Vagina (tissue), 2 donors: ENCODE measurements around the gene SLC9A9.

ENCODE experiments used
- CTCF ChIP-seq, 3 experiments: fragments of 450-650 bp in 2 of 3; fragments of 200-600 bp in 1 of 3; sonication (generic) in 1 of 3; IDR thresholded peaks; one replicate each; pipeline ENCODE4 v1.5.1; 2017 to 2019; ENCODE audit warnings: antibody characterized with exemption in 3 of 3, mild to moderate bottlenecking in 2 of 3, moderate library complexity in 2 of 3
- POLR2A ChIP-seq, 2 donors: fragments of 450-650 bp; IDR thresholded peaks; one replicate each; pipeline ENCODE4 v1.6.1; 2017; ENCODE audit warnings: antibody characterized with exemption in 2 of 2, mild to moderate bottlenecking in 2 of 2, moderate library complexity in 2 of 2
- POLR2AphosphoS5 ChIP-seq, 2 donors: sonication (generic); formaldehyde crosslinking; IDR thresholded peaks; one replicate each; pipeline ENCODE4 v1.9.0; 2017; ENCODE audit warnings: antibody characterized with exemption in 2 of 2, mild to moderate bottlenecking in 2 of 2, low read depth in 1 of 2; ENCODE audit not compliant: insufficient read depth in 1 of 2

- TF ChIP-seq CTCF (IDR thresholded peaks at IDR 0.05): no peak
- no peak for TF ChIP-seq POLR2A (IDR thresholded peaks at IDR 0.05)
- no peak for TF ChIP-seq POLR2AphosphoS5 (IDR thresholded peaks at IDR 0.05; ENCODE audit: insufficient read depth in 1 of 2, low read depth in 1 of 2)
Observed at GRCh38 chr3:143414571-143415253, 433.6 kb downstream of the SLC9A9 start.
